ENCODE results near the gene NFATC1. TPM values are rescaled to one million over a fixed set of nuclear protein-coding genes. Genes with fewer than 3 reads are reported as not detected.

The NFATC1 gene
- total RNA-seq, 6 experiments from 2014 or later: 0.57 to 2.0 (median 0.89) TPM

DNA sequence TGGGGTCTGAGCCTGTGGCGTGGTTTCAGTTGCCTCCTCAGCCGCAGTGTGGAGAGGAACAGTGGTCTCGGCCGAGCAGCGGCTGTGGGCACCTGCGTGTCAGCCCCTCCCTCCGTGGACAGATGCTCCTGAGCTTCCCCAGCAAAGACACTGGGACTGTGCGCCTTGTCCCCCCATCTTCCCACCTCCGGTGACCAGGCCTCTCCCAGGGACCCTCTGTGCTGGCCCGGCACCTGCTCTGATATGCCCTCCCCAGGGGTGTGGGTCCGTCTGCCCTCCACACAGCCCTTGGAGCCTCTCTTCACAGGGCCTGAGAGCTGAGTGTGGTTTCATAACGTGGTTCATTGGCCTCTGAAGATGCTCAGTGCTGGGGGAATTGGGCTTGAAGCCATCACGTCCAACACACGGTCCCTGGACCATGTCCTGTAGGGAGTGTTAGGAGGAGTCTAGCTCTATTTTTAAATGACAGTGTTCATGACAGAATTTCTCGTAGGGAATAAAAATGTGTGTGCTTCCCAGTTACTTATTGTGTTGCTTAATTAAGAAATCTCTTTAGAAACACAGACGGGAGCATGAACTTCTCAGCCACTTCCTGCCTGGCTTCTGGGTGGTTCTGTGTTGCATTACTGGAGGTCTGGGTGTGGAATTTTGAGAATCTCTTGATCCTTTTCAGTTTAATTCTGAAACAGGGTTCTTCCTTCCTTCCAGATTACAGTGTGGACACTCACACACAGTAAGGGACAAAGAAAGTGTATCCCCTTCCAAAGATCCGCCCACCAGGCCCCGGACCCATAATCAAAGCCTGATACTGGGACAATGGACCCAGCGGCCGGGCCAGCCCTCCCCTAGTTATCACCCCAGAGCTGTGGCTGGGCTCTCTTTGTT is 110.7 kb downstream of the NFATC1 start:
- Mint-ChIP-seq H3K27ac (no peak overlapping the region), H3K9me3 (peaks cover 7% of the 10 kb centered on the region; the same call in 1 of the 2 replicates), H3K27me3 (ENCODE audit: insufficient read depth) (peaks cover 8% of the 10 kb centered on the region), H3K4me1 (ENCODE audit: low read depth) (peaks cover 15% of the 10 kb centered on the region), H3K36me3 (ENCODE audit: low read depth) (no peaks in the 10 kb centered on the region), H3K4me3 (no peak overlapping the region)
- TF ChIP-seq, protein P1, sequence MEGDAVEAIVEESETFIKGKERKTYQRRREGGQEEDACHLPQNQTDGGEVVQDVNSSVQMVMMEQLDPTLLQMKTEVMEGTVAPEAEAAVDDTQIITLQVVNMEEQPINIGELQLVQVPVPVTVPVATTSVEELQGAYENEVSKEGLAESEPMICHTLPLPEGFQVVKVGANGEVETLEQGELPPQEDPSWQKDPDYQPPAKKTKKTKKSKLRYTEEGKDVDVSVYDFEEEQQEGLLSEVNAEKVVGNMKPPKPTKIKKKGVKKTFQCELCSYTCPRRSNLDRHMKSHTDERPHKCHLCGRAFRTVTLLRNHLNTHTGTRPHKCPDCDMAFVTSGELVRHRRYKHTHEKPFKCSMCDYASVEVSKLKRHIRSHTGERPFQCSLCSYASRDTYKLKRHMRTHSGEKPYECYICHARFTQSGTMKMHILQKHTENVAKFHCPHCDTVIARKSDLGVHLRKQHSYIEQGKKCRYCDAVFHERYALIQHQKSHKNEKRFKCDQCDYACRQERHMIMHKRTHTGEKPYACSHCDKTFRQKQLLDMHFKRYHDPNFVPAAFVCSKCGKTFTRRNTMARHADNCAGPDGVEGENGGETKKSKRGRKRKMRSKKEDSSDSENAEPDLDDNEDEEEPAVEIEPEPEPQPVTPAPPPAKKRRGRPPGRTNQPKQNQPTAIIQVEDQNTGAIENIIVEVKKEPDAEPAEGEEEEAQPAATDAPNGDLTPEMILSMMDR (IDR thresholded peaks at IDR 0.05): no peak
- no peak for DNase-seq

DNA sequence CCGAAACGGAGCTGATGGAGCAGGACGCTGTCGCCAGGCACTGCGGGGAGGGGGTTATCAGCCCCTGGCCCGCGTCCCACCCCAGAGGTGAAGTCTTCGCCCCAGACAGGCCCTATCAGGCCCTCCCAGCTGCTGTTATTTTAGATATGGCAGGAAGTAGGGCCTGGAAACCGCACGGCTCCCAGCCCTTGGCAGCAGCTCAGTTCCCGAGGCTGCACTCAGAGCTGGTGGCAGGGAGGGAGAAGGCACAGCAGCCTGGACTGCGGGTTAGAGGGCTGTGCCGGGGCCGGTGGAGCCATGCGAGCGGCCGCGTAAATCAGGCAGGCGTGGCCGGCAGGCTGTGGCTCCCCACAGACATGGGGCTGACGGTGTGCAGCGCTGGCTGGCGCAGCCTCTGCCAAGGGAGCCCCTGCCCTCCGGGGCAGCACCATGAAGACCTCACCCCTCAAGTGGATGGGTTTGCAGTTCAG is 111.4 kb downstream of the NFATC1 start:
- Mint-ChIP-seq H3K36me3 (ENCODE audit: low read depth) (no peaks in the 10 kb centered on the region), H3K27me3 (ENCODE audit: insufficient read depth) (peaks cover 8% of the 10 kb centered on the region), H3K27ac (no peak overlapping the region), H3K9me3 (peaks cover 7% of the 10 kb centered on the region; the same call in 1 of the 2 replicates), H3K4me1 (ENCODE audit: low read depth) (peaks cover 15% of the 10 kb centered on the region), H3K4me3 (no peak overlapping the region; the same call in 1 of the 2 replicates)
- TF ChIP-seq, protein P1 (IDR thresholded peaks at IDR 0.05): no peak
- no peak for DNase-seq

DNA sequence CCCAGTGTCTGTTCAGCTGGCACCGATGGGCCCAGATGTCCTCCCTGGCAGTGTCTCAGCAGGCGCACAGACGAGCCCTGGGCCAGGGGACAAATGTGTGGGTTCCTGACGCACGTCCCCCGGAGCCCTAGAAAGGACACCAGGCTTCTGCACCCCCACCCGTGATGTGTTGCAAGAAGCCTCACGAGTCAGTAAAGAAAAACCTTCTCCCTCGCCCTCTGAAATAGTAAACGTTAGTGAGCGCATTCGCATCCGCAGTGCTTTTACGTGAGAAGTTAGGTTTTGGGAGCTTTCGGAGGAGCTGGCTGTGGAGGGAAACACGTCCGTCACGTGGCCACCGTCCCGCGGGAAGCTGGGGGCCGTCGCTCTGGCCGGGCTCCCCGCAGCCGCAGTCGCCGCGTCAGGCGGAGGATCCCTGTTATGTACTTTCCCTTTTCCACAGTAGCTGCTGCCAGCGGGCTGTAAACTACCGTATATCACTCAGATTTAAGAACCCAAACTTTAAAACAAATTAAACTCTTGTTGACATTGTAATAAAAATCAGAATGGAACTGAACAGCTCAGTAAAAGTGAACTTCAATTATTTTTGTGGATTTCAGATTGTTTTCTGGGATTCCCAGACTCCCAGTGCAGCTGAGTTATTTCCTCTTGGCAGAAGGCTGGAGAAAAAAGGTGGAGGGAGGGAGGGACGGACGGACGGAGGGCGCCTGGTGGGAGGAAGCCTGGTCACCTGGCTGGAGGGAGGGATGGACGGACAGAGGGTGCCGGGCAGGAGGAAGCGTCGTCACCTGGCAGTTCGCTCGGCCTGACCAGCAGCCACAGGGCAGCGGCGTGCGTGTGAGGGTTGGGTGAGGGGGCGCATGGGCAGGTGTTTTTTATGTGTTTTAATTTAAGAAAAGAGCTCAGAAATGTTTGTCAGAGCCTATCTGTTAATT is 112.1 kb downstream of the NFATC1 start:
- peaks cover 8% of the 10 kb centered on the region for H3K27me3 Mint-ChIP-seq (ENCODE audit: insufficient read depth)

DNA sequence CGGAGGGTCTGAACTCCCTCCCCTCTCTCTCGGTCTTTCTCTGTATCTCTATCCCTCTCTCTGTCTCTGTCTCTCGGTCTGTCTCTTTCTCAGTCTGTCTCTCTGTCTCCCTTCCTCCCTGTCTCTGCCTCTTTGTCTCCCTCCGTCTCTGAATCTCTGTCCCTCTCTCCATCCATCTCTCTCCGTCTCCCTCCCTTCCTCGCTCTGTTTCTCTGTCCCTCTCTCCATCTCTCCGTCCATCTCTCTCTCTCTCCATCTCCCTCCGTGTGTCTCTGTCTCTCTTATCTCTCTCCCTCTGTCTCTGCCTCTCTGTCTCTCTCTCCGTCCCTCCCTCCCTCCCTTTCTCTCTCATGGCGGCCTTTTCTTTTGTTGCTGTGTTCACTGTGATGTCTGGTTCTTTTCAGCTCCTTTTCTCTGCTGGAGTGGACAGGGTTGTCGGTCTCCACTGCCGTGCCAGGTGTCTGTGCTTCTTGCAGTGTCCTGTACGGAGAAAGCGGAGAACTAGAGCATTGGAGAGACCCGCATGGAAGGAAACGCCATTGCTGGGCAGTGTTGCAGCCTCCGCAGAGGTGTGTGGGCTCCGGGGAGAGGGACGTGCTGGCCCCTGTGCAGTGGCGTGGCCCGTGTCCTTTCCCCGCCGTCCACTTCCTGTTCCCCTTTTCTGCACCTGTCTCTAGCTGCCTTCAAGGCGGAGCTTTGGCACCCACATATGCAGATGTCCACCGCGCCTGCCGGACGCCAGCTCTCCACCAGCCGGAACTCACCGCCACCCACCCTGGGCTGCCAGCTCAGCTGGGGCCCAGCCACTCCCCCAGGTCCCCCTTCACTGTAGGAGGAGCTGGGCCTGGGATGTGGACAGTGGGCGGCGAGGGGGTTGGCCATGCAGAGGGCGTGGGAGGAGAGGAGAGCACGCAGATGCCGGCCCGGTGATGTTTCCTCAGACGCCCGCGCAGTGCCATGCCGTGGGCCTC is 113.1 kb downstream of the NFATC1 start:
- Mint-ChIP-seq H3K4me3 (peak overlapping the region; percentile 81; the same call in 1 of the 2 replicates), H3K36me3 (ENCODE audit: low read depth) (no peaks in the 10 kb centered on the region)

More for the DNA sequence above, 112.1 kb downstream of the NFATC1 start:
- Mint-ChIP-seq H3K36me3 (ENCODE audit: low read depth) (no peaks in the 10 kb centered on the region), H3K4me1 (ENCODE audit: low read depth) (peaks cover 15% of the 10 kb centered on the region), H3K4me3 (peak overlapping the region; percentile 81), H3K9me3 (peaks cover 7% of the 10 kb centered on the region; the same call in 1 of the 2 replicates), H3K27ac (no peak overlapping the region)
- peak; percentile 24 for DNase-seq
- TF ChIP-seq, protein P1 (IDR thresholded peaks at IDR 0.05): no peak

More for the DNA sequence above, 113.1 kb downstream of the NFATC1 start:
- peaks cover 15% of the 10 kb centered on the region for H3K4me1 Mint-ChIP-seq (ENCODE audit: low read depth)
- DNase-seq: no peak
- H3K9me3 Mint-ChIP-seq: peaks cover 7% of the 10 kb centered on the region; the same call in 1 of the 2 replicates
- TF ChIP-seq, protein P1 (IDR thresholded peaks at IDR 0.05): no peak
- H3K27ac Mint-ChIP-seq: no peak overlapping the region
- peaks cover 6% of the 10 kb centered on the region for H3K27me3 Mint-ChIP-seq (ENCODE audit: insufficient read depth)

Measured in HFFc6 (cell line).